Stomach smooth muscle (tissue), 2 donors: ENCODE data around the gene SESTD1.

Experiments
- H3K27ac ChIP-seq: one replicate; pipeline ENCODE4 v1.7.0; 2013; ENCODE audit warnings: mild to moderate bottlenecking, low read length, inconsistent platforms
- H3K27me3 ChIP-seq, 2 donors: one replicate each; pipeline ENCODE4 v1.7.0; 2013; ENCODE audit warnings: low read length in 2 of 2; ENCODE audit not compliant: insufficient read depth in 2 of 2, control insufficient read depth in 1 of 2
- H3K36me3 ChIP-seq, 2 donors: one replicate each; pipeline ENCODE4 v1.7.0; 2013; ENCODE audit warnings: low read length in 2 of 2; ENCODE audit not compliant: control insufficient read depth in 2 of 2, insufficient read depth in 2 of 2
- H3K4me1 ChIP-seq: one replicate; pipeline ENCODE4 v1.7.0; 2013; ENCODE audit warnings: low read length; ENCODE audit not compliant: control insufficient read depth, insufficient read depth
- H3K4me3 ChIP-seq, 2 donors: one replicate each; pipeline ENCODE4 v1.7.0; 2013; ENCODE audit warnings: low read length in 2 of 2
- H3K9ac ChIP-seq, 2 donors: one replicate each; pipeline ENCODE4 v1.7.0; 2013; ENCODE audit warnings: low read length in 2 of 2, mild to moderate bottlenecking in 1 of 2
- H3K9me3 ChIP-seq, 2 donors: one replicate each; pipeline ENCODE4 v1.7.0; 2013; ENCODE audit warnings: low read length in 2 of 2; ENCODE audit not compliant: control insufficient read depth in 2 of 2
- donor health status: healthy.
- donor health status: Pancreatic carcinoma.

The SESTD1 gene

DNA sequence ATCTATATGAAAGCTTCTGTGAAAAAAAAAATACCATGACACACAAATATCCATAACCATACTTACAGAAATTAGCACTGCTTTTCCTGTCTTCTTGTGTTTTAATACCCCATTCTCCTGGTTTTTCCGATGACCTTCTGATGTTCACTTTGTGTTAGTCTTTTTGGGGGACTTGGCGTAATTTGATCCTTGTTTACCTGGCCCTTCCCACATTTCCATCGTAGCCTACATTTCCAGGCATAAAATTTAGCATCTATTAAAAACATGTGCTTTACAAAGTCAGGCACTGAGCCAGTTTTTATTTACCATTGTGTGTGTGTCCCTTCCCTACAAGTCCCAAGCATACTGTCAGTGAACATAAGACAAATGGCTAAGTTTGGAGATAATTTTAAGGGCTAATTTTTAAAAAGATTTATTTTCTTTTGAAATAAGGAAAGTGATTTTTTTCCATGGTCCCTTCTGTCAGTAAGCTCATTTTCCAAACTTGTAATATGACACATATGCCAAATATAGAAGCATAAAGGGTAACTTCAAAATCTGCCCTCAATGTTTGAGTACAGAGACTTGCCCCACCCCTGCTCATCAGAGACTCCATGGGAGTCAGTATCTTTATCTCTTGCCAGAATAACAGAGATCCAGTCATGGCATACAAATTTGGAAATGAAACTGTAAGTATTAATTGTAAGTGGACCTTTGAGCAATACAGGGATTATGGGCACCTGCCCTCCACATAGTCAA, 27.3 kb downstream of the SESTD1 start:
- no peaks in the 10 kb centered on the region for H3K36me3 ChIP-seq
- peaks cover 11% of the 10 kb centered on the region for H3K4me1 ChIP-seq
- no peak overlapping the region for H3K27ac ChIP-seq
- H3K27me3 ChIP-seq: no peaks in the 10 kb centered on the region
- H3K4me3 ChIP-seq: no peak overlapping the region
- H3K9ac ChIP-seq: no peak overlapping the region
- H3K9me3 ChIP-seq: no peaks in the 10 kb centered on the region

DNA sequence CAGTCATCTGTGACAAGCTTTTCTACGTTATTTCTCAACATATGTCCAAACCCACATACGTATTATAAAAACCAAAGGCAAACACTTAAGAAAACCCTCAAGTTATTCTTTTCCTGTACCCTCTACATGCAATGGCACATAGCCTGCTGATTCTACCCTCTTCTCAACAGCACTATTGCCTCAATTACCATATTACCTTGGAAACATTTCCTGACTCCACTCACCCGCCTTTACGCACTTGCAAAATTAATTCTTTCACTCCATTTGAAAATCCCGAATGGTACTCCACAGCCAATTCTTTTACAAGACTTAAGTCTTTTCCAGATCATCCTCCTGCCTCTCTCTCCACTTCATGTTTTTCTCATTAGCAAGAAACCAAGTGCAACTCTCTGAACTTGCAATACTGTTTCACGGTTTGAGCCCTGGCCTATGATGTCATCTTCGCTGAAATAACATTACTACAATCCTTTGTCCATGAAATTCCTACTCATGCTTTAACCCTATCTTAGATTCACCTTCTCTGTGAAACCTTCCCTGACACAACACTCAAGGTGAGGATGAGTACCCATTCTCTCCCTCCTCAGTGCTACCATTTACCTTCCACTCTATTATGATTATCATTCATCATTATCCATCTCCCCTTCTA, 29.0 kb downstream of the SESTD1 start:
- H3K36me3 ChIP-seq: no peaks in the 10 kb centered on the region

DNA sequence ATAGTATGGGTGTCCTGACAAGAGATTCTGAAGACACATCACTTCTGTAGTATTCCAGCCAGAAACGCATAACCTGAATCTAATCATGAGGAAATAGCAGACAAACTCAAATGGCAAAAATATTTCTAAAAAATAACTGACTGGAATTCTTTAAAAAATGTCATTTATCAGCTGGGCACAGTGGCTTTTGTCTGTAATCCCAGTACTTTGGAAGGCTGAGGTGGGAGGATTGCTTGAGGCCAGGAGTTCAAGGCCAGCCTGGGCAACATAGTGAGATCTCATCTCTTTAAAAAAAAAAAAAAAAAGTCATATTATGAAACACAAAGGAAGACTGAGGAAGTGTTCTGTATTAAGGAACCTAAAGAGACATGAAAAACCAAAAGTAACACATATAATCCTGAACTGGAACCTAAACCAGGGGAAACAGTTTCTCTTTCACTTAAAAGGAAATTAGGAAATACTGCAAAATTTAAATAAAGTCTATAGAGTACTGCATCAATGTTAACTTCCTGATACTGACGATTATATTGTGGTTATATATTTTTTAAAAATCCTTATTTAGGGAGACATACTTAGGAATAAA, 29.9 kb downstream of the SESTD1 start:
- Histone ChIP-seq H3K36me3 (no peaks in the 10 kb centered on the region), H3K9me3 (no peaks in the 10 kb centered on the region), H3K27me3 (no peaks in the 10 kb centered on the region), H3K27ac (no peak overlapping the region), H3K4me3 (no peak overlapping the region), H3K4me1 (peaks cover 11% of the 10 kb centered on the region), H3K9ac (no peak overlapping the region)

More for the DNA sequence above, 29.0 kb downstream of the SESTD1 start:
- no peak overlapping the region for H3K4me3 ChIP-seq
- no peaks in the 10 kb centered on the region for H3K27me3 ChIP-seq
- no peak overlapping the region for H3K9ac ChIP-seq
- H3K4me1 ChIP-seq: peaks cover 11% of the 10 kb centered on the region
- no peaks in the 10 kb centered on the region for H3K9me3 ChIP-seq
- no peak overlapping the region for H3K27ac ChIP-seq

DNA sequence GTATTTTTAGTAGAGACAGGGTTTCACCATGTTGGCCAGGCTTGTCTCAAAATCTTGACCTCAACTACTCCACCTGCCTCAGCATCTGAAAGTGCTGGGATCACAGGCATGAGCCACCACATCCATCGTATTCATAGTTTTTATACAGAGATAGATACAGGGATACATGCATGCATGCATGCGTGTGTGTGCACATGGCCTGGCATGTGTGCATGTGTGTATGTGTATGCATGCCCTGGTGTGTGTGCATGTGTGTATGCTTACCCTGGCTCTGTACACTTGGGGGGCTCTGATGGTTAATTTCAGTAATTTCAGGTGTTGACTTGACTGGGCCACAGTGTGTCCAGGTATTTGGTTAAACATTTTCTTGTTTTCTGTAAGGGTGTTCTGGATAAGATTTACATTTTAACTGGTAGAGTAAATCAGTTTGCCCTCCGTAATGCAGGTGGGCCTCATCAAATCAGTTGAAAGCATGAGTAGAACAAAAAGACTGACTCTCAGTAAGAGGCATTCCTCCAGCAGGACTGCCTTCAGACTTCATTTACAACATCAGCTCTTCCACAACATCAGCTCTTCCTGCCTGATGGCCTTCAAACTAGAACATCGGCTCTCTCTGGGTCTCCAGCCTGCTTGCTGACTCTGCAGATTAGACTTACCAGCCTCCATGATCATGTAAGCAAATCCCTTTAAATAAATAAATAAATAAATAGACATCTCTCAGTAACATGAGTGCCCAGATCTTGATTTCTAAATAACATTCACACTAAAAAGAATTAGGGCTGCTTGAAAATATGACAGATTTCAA, 30.8 kb downstream of the SESTD1 start:
- H3K9me3 ChIP-seq: no peaks in the 10 kb centered on the region
- H3K4me1 ChIP-seq: peaks cover 11% of the 10 kb centered on the region
- peak overlapping the region; percentile 6 for H3K27ac ChIP-seq
- H3K36me3 ChIP-seq: no peaks in the 10 kb centered on the region
- H3K27me3 ChIP-seq: no peaks in the 10 kb centered on the region
- H3K4me3 ChIP-seq: peak overlapping the region; percentile 9 to 52
- no peak overlapping the region for H3K9ac ChIP-seq

DNA sequence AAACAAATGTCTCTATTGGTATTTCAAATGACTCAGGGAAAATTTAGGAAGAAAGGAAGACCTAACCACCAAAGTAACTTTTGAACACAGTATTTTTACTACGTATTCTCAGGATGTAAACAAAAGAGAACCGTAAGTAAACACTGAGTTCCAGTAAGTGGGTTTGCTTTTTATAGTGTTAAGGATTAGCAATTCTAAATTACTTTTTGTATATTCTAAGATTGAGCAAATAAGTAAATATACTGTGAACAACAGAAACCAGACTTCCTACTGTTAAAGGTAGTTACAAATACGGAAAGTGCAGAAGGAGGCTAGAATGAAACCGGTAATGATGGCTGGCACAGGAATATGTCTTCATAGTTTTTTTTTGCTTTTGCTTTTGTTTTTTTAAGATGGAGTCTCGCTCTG, 31.5 kb downstream of the SESTD1 start:
- Histone ChIP-seq H3K9me3 (no peaks in the 10 kb centered on the region), H3K27ac (peak overlapping the region; percentile 6), H3K9ac (no peak overlapping the region), H3K36me3 (no peaks in the 10 kb centered on the region), H3K27me3 (no peaks in the 10 kb centered on the region), H3K4me3 (peak overlapping the region; percentile 9 to 52), H3K4me1 (peaks cover 10% of the 10 kb centered on the region)

DNA sequence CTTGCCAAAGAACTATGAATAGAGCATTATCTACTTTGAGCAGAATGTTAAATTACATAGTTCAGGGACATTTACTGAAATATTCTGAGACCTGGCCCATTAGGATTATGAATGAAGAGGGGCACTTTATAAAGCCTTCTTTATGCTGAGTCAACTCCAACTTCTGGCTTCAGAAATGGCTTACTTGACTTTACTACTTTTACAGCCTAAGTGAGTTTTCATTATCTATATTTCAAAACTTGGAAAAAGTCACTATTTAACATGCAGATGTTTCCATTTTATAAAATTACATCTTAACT, 37.7 kb downstream of the SESTD1 start:
- H3K4me1 ChIP-seq: peaks cover 4% of the 10 kb centered on the region
- no peak overlapping the region for H3K27ac ChIP-seq
- H3K9me3 ChIP-seq: no peaks in the 10 kb centered on the region
- H3K36me3 ChIP-seq: no peaks in the 10 kb centered on the region
- H3K27me3 ChIP-seq: no peaks in the 10 kb centered on the region
- H3K9ac ChIP-seq: no peak overlapping the region
- no peak overlapping the region for H3K4me3 ChIP-seq

DNA sequence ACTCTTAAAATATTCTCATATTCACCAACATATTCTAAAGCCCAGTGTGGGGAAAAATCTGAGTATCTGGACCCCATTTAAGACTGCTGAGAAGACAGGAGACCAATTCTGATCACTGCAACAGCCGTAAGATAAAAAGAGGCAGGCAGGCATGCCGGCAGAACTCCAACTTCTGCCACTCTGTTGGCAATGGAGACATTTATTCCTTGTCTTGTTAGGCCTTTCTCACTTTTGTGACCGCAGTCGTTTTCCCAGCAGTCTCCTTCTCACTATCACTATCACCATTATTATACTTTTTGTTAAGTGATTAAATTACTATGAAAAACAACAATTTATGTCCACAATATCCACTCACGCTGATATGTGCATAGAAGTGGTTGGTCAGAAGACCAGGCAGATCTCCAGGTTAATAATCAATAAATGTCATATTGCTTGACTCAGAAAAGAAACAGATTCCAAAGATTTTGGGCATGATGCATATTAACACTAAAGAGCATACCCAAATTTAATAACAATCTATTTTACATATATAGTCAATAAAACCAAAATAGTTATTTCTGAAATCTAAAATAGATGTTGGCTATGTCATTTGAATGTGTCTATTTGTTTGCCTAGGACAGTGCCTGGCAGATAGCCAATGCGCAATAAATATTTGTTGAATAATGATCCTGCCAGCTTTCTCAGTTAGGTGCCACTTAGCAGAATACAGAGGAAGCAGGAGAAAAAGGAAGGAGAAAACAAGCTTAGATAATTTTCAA, 38.2 kb downstream of the SESTD1 start:
- H3K9ac ChIP-seq: no peak overlapping the region
- no peak overlapping the region for H3K27ac ChIP-seq
- H3K36me3 ChIP-seq: no peaks in the 10 kb centered on the region
- H3K4me3 ChIP-seq: no peak overlapping the region
- H3K4me1 ChIP-seq: peaks cover 4% of the 10 kb centered on the region
- no peaks in the 10 kb centered on the region for H3K27me3 ChIP-seq
- no peaks in the 10 kb centered on the region for H3K9me3 ChIP-seq

DNA sequence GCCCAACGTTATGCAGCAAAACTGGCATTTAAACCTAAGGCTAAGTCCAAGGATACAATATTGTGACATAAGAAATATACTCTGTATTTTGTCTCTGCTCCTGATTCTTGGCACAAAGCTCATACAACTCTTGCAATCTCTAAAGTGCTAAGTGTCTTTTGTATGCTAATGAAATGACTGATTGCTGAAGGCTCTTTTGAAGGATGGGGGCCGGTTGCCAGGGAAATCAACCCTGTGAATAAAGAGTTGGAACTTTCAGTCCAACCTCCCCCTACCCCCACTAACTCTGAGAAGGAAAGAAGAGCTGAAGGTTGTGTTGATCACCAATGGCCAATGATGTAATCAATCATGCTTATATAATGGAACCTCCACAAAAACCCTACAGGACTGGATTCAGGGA, 40.3 kb downstream of the SESTD1 start:
- H3K4me1 ChIP-seq: peaks cover 4% of the 10 kb centered on the region

DNA sequence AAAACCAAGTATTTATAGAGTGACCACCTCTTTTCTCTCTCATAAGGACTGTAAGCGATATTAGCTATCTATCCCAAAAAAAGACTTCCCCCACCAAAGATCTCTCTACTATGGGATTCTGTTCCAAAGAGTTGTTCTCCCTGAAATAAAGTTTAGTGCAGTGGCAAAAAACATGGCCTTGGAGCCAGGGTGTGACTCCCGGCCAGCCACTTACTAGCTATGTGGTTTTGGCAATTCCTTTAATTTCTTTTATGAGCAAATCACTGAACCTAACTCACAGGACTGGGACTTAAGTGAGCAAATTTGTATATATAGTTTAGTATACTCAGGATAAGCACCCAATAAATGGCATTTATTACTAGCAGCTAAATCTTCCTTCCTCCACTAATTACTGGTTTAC, 42.6 kb downstream of the SESTD1 start:
- no peak overlapping the region for H3K9ac ChIP-seq
- no peaks in the 10 kb centered on the region for H3K9me3 ChIP-seq
- peaks cover 8% of the 10 kb centered on the region for H3K4me1 ChIP-seq
- no peak overlapping the region for H3K27ac ChIP-seq
- no peaks in the 10 kb centered on the region for H3K27me3 ChIP-seq
- no peak overlapping the region for H3K4me3 ChIP-seq
- H3K36me3 ChIP-seq: no peaks in the 10 kb centered on the region

More for the DNA sequence above, 40.3 kb downstream of the SESTD1 start:
- H3K9me3 ChIP-seq: no peaks in the 10 kb centered on the region
- H3K36me3 ChIP-seq: no peaks in the 10 kb centered on the region
- no peaks in the 10 kb centered on the region for H3K27me3 ChIP-seq
- peak overlapping the region; percentile 7 for H3K27ac ChIP-seq
- no peak overlapping the region for H3K9ac ChIP-seq
- H3K4me3 ChIP-seq: peak overlapping the region in 1 of 2 donors; percentile 7

DNA sequence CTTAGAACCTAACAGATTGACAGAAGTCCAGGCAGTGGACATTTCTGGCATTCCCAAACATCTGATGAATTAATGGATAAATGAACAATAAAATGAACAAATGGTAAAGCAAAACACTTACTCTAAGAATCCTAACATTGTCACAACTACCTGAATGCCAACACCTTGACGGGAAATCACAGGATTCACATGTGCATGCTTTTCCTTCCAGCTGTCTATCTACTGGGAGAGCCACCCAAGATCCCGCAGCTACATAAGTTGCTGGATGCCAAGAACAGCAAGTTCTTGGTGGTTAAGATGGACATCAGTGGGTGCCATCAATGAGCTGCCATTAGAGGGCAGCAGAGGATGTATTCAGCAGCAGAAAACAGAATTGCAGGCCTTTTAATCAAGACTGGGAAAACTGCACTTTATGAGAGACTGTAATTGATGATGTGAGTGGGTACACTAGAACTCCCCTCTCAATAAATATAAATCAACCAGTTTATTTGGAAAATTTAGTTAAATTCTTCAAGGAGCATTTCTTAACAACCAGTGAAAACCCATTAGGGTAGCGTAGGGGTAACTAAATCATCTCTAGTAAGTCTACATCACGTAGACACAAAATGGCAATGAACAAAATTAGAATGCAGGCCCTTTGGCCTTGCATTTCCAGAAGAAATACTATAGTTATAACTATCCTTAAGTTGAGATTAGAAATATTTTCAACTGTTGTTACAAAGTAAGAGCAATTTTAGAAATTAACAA, 45.6 kb downstream of the SESTD1 start:
- Histone ChIP-seq H3K27ac (no peak overlapping the region), H3K4me1 (peaks cover 4% of the 10 kb centered on the region), H3K9me3 (no peaks in the 10 kb centered on the region), H3K36me3 (no peaks in the 10 kb centered on the region), H3K9ac (no peak overlapping the region), H3K4me3 (no peak overlapping the region), H3K27me3 (no peaks in the 10 kb centered on the region)
